GM10248 (cell line): Measurements from ENCODE around the gene USP34.

Experiments used
- CTCF ChIA-PET: fragments of 300-600 bp; sonication (Branson Sonifier 250); formaldehyde crosslinking; extraction: SDS; loops from one replicate; lab custom pipeline; 2021; ENCODE audit warnings: antibody characterized with exemption; lab: Yijun Ruan, JAX
- POLR2A ChIA-PET: fragments of 350-650 bp; sonication (Branson Sonifier 250); formaldehyde crosslinking; extraction: SDS; loops from one replicate; lab custom pipeline; 2020; ENCODE audit warnings: antibody characterized with exemption; lab: Yijun Ruan, JAX
- DNase-seq: peaks from one replicate; pipeline ENCODE4 v3.0.0; 2012; ENCODE audit errors: extremely low spot score
- CTCF ChIP-seq: IDR thresholded peaks from 2 replicates; pipeline ENCODE4 v1.5.1; 2012; ENCODE audit warnings: mild to moderate bottlenecking, low read depth; ENCODE audit errors: extremely low read depth, missing control alignments, control extremely low read depth

Gene USP34

GRCh38 chr2:61470965-61471904 lies at the start of gene USP34:
Gene USP34, minus strand, starts transcription at chr2:61471087. Its CDS starts 395 bp downstream, at chr2:61470692.
- no peak for TF ChIP-seq CTCF
- POLR2A ChIA-PET: interaction anchor here (0.6 kb wide), 1 partner anchor 41 kb away, joined by 5 read pairs; no protein-coding TSS in a partner anchor

GRCh38 chr2:61520261-61520660 lies 49.4 kb upstream of the USP34 start:
- no peak for DNase-seq
- ChIA-PET CTCF (no interaction called here), POLR2A (no interaction called here)
- TF ChIP-seq CTCF: no peak

More at GRCh38 chr2:61470965-61471904, at the start of gene USP34:
- DNase-seq: peak; percentile 92
- CTCF ChIA-PET: interaction anchor here (0.7 to 2.0 kb wide), 2 partner anchors 9 to 12 kb away, joined by 3 to 4 read pairs; no protein-coding TSS in a partner anchor

GRCh38 chr2:61512768-61513398 lies 42.0 kb upstream of the USP34 start:
- CTCF ChIA-PET: interaction anchor here (1.0 to 2.3 kb wide), 3 partner anchors 10 to 16 kb away, joined by 3 to 6 read pairs (median 3); no protein-coding TSS in a partner anchor
- TF ChIP-seq CTCF: no peak

GRCh38 chr2:61510674-61511671 lies 40.1 kb upstream of the USP34 start:
- ChIA-PET CTCF (interaction anchor here (1.3 to 1.6 kb wide), 2 partner anchors 19 to 153 kb away, joined by 3 to 4 read pairs; no protein-coding TSS in a partner anchor), POLR2A (no interaction called here)
- no peak for DNase-seq
- TF ChIP-seq CTCF: no peak

More at GRCh38 chr2:61512768-61513398, 42.0 kb upstream of the USP34 start:
- POLR2A ChIA-PET: no interaction called here
- no peak for DNase-seq

GRCh38 chr2:61504949-61505348 lies 34.1 kb upstream of the USP34 start:
- ChIA-PET CTCF (interaction anchor here (1.6 kb wide), 1 partner anchor 11 kb away, joined by 4 read pairs; no protein-coding TSS in a partner anchor), POLR2A (no interaction called here)
- TF ChIP-seq CTCF: no peak
- DNase-seq: no peak

GRCh38 chr2:61499060-61499459 lies 28.2 kb upstream of the USP34 start:
- POLR2A ChIA-PET: interaction anchor here (0.7 kb wide), 1 partner anchor 99 kb away, joined by 4 read pairs; no protein-coding TSS in a partner anchor

More at GRCh38 chr2:61499060-61499459, 28.2 kb upstream of the USP34 start:
- no peak for TF ChIP-seq CTCF
- CTCF ChIA-PET: no interaction called here
- no peak for DNase-seq
